NCI-H524 (cell line): ENCODE measurements around the gene NTNG1.

Source experiments
- DNase-seq, 2 experiments: peaks; one replicate each; lab custom pipeline; 2025; lab: John Stamatoyannopoulos, UW

The NTNG1 gene

GRCh38 chr1:107262467-107263286 is 121.8 kb downstream of the NTNG1 start:
- no peak for DNase-seq

DNA sequence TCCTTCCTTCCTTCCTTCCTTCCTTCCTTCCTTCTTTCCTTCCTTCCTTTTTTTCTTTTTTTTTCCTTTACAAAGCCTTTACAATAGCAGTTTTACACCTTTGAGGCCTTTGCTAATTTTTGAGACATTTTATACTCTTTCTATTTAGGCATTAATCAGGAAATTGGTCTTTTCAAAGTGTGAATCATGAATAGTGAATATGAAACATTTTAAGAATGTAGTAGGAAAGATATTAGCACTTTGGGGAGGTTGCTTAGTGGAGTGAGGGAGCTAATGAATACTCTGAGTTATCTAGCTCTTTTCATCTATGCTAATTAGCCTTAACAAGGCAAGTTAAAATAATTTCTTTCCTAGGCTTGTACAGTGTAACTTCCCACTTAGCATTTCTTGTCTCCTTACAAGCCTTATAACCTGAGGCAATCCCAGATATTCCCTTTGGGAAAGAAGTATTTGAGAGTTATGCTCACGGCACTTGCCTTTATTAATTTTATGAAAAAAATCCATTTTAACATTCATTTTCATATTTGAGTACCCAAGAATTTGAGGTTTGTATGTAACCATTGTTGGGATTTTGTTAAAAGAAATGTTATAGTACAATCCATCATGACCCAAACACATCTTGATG is 122.6 kb downstream of the NTNG1 start:
- no peak for DNase-seq

- peak in 1 of 2 experiments; percentile 82 for DNase-seq
Observed at GRCh38 chr1:107264007-107264406, 123.2 kb downstream of the NTNG1 start.

DNA sequence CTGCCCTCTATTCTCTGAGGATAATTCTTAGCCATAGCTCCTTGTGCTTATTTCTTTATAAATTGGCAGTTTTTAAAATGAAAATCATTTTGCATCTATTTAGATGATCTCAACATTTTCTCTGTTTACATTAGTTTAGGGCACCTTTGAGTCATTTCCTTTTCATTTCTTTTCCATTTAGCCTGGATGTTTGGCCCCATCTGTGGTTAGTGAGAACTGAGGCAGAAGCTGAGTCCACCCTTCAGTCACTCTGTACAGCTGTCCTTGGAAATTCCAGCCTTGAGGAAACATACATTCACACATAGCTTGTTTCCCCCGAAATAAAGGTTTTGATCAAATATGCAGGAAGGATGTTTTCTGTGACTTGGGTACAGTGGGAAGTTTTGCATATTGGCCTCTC is 123.7 kb downstream of the NTNG1 start:
- no peak for DNase-seq

DNA sequence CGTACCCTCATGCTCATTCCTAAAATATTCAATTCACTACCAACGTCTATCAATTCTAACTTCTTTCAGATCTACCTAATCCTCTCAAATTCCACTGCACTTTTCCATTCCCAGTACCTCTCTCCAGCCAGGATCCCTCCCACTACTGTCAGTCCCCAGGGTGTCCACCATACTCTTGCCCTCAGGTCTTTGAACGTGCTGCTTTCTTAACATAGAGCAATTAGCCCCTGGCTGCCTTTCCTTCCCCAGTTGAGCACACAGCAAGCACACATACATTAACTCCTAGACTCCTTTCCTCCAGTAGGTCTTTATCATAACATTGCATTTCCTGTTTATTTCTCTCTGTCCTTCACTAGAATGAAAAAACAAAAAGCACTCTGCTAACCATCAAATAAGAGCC is 126.7 kb downstream of the NTNG1 start:
- no peak for DNase-seq

DNA sequence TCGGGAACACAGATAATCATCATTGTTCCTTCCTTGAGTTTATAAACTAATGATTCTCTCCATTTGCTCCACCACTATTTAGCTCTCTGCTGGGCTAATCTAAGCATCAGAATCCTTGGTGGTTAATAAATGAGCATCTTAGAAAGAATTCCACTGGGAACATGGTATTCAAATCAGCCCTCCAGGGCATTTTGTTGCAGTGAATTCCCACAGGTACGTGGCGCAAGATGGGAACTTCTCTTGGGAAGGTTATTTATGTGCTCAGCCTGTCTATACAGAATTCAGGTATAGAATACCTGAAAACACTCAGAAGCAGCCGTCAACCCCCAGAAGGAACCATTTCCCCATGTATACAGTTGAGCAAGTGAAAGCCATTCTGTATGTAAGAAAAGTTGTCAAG is 131.5 kb downstream of the NTNG1 start:
- no peak for DNase-seq

DNA sequence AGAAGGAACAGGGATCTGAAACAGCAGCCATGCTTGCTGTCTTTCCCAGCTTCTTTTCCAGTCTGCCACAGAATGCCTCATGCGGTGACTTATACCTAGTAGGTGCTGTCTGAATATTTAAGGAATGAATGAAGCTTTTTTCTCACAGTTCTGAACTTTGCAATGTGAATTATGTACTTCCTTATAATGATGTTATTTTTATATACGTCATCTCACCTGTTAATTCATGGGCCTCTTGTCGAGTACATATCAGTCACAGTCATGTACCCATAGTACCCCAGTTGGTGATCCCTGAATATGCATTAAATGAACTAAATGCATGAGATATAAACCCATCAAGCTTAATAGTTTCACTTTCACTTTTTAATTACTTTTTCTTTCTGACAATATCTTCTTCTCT is 132.7 kb downstream of the NTNG1 start:
- no peak for DNase-seq

- DNase-seq, result no peak
Observed at GRCh38 chr1:107274227-107274626, 133.4 kb downstream of the NTNG1 start.

GRCh38 chr1:107276247-107276646 is 135.4 kb downstream of the NTNG1 start:
- DNase-seq, result no peak

GRCh38 chr1:107277022-107277421 is 136.2 kb downstream of the NTNG1 start:
- peak; percentile 26 to 75 for DNase-seq

DNA sequence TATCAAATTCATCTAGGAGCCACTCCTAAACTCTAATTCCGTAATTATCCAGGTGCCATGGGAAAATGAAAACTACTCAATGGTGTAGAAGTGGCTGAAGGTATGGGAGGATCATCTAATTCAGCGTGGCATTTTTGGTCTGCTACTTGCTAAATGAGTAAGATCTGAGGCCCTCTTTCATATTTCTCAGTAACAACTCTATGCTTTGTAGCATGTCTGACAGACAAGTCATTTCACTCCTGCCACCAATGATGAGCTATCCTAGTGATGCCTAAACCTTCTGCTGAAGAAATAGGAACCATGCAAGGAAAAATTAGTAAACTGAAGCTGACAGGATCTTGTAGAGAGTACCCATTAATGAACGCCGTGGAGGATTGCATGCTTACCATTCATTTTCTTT is 145.3 kb downstream of the NTNG1 start:
- no peak for DNase-seq

DNA sequence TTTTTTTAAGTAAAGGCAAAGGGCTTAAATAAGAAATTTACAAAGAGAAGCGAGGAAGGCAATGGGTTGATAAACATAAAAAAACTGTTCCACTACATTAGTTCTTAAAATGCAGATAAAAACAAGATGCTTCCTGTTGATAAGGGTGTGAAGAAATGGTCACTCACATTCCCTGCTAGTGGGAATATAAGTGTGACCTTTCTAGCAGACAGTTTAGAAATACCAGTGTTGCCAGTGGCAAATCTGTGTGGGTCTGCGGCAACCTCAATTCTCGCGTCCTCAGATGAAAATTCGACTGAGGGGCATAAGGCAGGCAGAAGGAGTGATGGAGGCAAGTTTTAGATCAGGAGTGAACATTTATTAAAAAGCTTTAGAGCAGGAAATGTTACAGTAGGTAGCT is 151.1 kb downstream of the NTNG1 start:
- no peak for DNase-seq

GRCh38 chr1:107293901-107294613 is 153.2 kb downstream of the NTNG1 start:
- peak in 1 of 2 experiments; percentile 42 for DNase-seq

- no peak for DNase-seq
Observed at GRCh38 chr1:107294686-107295085, 153.8 kb downstream of the NTNG1 start.

- DNase-seq, result no peak
Observed at GRCh38 chr1:107297681-107298080, 156.8 kb downstream of the NTNG1 start.

- no peak for DNase-seq
Observed at GRCh38 chr1:107298526-107298925, 157.7 kb downstream of the NTNG1 start.

GRCh38 chr1:107299521-107299920 is 158.7 kb downstream of the NTNG1 start:
- DNase-seq, result no peak

- DNase-seq, result no peak
Observed at GRCh38 chr1:107309962-107310361, 169.1 kb downstream of the NTNG1 start.

DNA sequence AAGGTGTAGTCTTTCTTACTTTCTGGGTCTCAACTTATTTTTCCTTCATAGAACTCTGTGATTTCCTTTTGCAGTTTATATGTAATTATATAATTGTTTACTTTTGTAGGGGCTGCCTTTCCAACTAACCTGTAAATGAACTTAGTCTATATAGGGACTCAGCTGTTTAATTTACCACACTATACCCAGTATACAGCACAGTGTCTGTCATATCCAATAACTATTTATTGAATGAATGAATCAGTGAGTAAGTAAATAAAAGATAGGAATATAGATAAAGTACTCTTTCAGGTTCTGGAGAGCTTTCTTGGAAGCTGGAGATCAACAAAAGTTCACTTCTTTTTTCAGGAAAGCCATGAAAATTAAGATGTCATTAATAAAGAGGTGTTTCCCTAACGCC is 174.8 kb downstream of the NTNG1 start:
- no peak for DNase-seq

- DNase-seq, result peak in 1 of 2 experiments; percentile 4
Observed at GRCh38 chr1:107318932-107319331, 178.1 kb downstream of the NTNG1 start.

DNA sequence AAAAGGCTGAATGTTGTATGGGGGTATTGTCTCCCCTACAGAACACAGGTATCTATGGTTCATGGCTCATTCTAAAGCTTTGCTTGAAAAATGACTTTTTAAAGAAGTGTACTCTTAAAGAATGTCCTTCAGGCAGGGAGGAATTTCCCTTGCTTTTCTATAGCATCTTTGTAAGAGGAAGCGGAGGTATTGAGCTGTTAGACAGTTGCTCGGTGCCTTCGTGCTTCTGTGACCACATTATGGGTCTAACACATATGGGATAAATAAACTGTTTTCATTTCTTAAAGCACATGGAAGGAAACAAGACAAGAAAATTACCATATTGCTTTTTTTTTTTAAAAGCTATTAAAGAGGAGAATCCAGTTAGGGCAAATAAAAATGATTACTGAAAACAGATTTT is 182.9 kb downstream of the NTNG1 start:
- no peak for DNase-seq

- peak; percentile 29 to 72 for DNase-seq
Observed at GRCh38 chr1:107326824-107327445, 186.1 kb downstream of the NTNG1 start.

DNA sequence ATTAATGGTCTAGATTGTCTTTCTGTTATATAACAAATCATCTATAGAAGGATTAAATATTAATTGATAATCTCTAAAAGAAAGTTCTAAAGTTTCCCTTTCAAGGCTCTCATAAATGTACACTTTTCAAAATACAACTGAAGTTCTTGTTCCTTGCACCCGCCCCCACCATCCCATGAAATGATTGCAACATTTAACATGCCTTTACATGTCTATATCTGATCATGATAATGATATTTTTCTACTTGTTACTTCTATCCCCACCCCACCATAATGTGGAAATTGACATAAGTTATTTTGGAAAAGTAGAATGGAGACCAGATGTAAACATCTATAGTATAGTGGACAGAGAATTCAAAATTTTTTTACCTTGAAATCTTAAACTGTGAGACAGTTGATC is 186.6 kb downstream of the NTNG1 start:
- no peak for DNase-seq
